ENCODE measurements around the gene RD3L.
"Not testable (repeated sequence)": the region's sequence is repeated elsewhere in the genome, so short reads cannot be mapped to it uniquely, and the experiment has no call there.

RD3L gene

DNA sequence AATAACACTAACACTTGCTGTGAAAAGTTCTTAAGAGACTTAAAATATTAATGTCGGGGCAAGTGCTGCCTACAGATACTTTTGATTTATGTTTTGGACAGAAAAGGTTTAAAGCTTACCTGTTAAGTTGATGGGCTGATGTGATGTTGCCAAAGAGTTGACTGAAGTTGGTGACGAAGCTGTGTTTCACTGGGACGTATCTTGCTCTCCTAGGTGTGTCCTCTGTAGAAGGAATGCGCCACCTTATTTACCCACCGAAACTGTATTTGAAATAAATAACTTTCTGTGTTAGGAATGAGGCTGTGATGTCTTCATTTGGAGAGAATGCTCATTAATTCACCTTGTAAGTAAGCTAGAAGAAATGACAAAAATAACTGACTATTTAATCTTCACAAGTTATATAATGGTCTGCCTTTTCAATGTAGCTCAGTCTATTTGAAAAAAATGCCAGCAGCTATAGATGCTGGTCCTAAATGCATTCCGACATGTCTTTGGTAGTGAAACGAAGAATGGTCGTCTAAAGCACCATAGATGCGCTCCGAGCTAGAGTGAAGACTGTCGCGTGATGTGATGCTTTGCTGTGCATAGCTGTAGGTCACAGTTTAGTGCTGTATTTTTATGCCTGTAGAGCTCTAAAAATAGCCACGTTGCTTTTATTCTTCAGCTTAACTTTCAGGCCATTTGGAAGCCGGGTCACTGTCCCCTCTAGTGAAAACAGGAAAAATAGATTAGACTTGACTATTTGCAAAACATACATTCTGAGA, at the start of gene RD3L:
TSS of gene RD3L (minus strand) at position 557 of the 764 bp plus-strand sequence. CDS start 834 bp downstream, outside the sequence.
- Histone ChIP-seq H3K4me1 (peaks cover 9% of the 10 kb centered on the region), H4K20me1 (no peaks in the 10 kb centered on the region), H3K27ac (no peak within 1 kb of the TSS), H3K27me3 (no peaks in the 10 kb centered on the region), H3K9ac (no peak within 1 kb of the TSS), H3K36me3 (no peaks in the 10 kb centered on the region), H3K4me2 (peak within 1 kb of the TSS; percentile 39; the same call in 1 of the 2 replicates), H3K4me3 (no peak within 1 kb of the TSS), H3K9me3 (peaks cover 5% of the 10 kb centered on the region)
- TF ChIP-seq Cebpa-rat (IDR thresholded peaks at IDR 0.05) = no peak

DNA sequence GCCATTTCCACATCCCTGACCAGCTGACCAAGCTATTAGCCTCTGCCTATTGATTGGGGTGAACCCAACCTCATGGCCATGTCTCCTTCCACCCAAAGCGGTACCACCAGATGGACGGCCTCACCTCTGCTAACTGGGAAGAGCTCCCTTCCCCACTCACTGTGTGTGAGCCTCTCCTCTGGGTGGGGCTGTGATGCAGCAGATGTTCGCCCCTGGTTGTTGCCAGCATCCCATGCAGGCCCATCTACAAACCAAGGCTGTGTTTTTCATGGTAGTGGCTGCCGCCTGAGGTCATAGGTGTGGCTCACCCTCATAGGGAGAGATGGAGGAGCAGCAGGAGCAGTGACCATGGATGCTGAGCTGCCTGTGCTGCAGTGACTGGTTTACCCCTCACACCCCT, 47.6 kb upstream of the RD3L start:
- Histone ChIP-seq H3K4me2 (no peak overlapping the region), H4K20me1 (no peaks in the 10 kb centered on the region), H3K36me3 (no peaks in the 10 kb centered on the region), H3K4me1 (no peaks in the 10 kb centered on the region), H3K27ac (no peak overlapping the region), H3K9me3 (peaks cover 23% of the 10 kb centered on the region), H3K9ac (no peak overlapping the region), H3K27me3 (no peaks in the 10 kb centered on the region), H3K4me3 (no peak overlapping the region)
- no peak for TF ChIP-seq Cebpa-rat (IDR thresholded peaks at IDR 0.05)

- Histone ChIP-seq H4K20me1 (no peaks in the 10 kb centered on the region), H3K4me1 (no peaks in the 10 kb centered on the region), H3K4me3 (no peak overlapping the region), H3K36me3 (no peaks in the 10 kb centered on the region), H3K4me2 (no peak overlapping the region), H3K9ac (no peak overlapping the region), H3K9me3 (peaks cover 33% of the 10 kb centered on the region), H3K27ac (no peak overlapping the region), H3K27me3 (no peaks in the 10 kb centered on the region)
- no peak for TF ChIP-seq Cebpa-rat (IDR thresholded peaks at IDR 0.05)
Observed at GRCh38 chr14:103989034-103989433, 46.7 kb upstream of the RD3L start.

- no peak for TF ChIP-seq Cebpa-rat (IDR thresholded peaks at IDR 0.05)
- H4K20me1 ChIP-seq = no peaks in the 10 kb centered on the region
- H3K4me2 ChIP-seq = no peak overlapping the region
- no peaks in the 10 kb centered on the region for H3K27me3 ChIP-seq
- H3K9me3 ChIP-seq = peaks cover 29% of the 10 kb centered on the region
- peaks cover 14% of the 10 kb centered on the region for H3K4me1 ChIP-seq
- no peaks in the 10 kb centered on the region for H3K36me3 ChIP-seq
- no peak overlapping the region for H3K9ac ChIP-seq
- H3K27ac ChIP-seq = no peak overlapping the region
- no peak overlapping the region for H3K4me3 ChIP-seq
Observed at GRCh38 chr14:103984196-103984595, 41.9 kb upstream of the RD3L start.

- H3K36me3 ChIP-seq, H3K27me3 ChIP-seq, H4K20me1 ChIP-seq, H3K4me3 ChIP-seq, H3K27ac ChIP-seq: not testable (repeated sequence)
- Histone ChIP-seq H3K4me1 (peaks cover 14% of the 10 kb centered on the region), H3K9ac (peak overlapping the region; percentile 23; the same call in 1 of the 2 replicates), H3K9me3 (peaks cover 23% of the 10 kb centered on the region), H3K4me2 (peak overlapping the region; percentile 65)
Observed at GRCh38 chr14:103980623-103981238, 38.4 kb upstream of the RD3L start.

DNA sequence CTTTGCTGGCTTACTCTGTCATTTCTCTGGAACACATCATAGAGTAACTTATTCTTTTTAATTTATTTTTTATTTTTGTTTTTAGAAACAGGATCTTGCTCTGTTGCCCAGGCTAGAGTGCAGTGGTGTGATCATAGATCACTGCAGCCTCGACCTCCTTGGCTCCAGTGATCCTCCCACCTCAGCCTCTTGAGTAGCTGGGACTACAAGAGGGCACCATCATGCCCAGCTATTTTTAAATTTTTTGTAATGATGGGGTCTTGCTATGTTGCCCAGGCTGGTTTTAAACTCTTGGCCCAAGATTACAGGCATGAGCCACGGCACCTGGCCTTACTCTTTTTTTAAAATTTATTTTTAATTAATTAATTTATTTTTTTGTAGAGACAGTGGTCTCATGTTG, 32.2 kb upstream of the RD3L start:
- H3K36me3 ChIP-seq = no peaks in the 10 kb centered on the region
- no peak overlapping the region for H3K9ac ChIP-seq
- no peak overlapping the region for H3K27ac ChIP-seq
- no peak for TF ChIP-seq Cebpa-rat (IDR thresholded peaks at IDR 0.05)
- H3K4me1 ChIP-seq = no peaks in the 10 kb centered on the region
- H3K27me3 ChIP-seq = no peaks in the 10 kb centered on the region
- no peak overlapping the region for H3K4me2 ChIP-seq
- no peak overlapping the region for H3K4me3 ChIP-seq
- no peaks in the 10 kb centered on the region for H3K9me3 ChIP-seq
- no peaks in the 10 kb centered on the region for H4K20me1 ChIP-seq

GRCh38 chr14:103973354-103973753, 31.0 kb upstream of the RD3L start:
- no peaks in the 10 kb centered on the region for H3K4me1 ChIP-seq
- no peak for TF ChIP-seq Cebpa-rat (IDR thresholded peaks at IDR 0.05)
- H4K20me1 ChIP-seq = no peaks in the 10 kb centered on the region
- H3K4me3 ChIP-seq = no peak overlapping the region
- no peaks in the 10 kb centered on the region for H3K9me3 ChIP-seq
- H3K27me3 ChIP-seq = no peaks in the 10 kb centered on the region
- no peak overlapping the region for H3K27ac ChIP-seq
- H3K4me2 ChIP-seq = no peak overlapping the region
- H3K36me3 ChIP-seq = no peaks in the 10 kb centered on the region
- H3K9ac ChIP-seq = no peak overlapping the region

GRCh38 chr14:103969961-103970360, 27.6 kb upstream of the RD3L start:
- no peak for TF ChIP-seq Cebpa-rat (IDR thresholded peaks at IDR 0.05)

DNA sequence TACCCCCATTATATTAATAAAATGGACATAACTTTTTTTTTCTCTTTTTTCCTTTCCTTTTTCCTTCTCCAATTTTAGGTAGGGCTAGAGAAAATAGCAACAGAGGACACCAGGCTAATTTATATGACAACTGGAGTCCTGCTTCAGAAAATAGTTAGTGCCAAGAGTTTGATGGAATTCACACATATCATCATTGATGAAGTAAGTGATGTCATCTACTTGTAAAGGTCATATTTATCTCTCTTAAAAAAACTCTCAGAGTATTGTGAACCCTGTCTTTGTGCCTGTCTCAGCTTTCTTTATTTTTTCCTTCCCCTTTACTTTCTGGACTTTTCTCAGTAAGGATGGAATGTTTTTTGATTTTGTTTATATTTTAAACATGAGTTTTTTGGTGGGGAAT, 24.3 kb upstream of the RD3L start:
- no peaks in the 10 kb centered on the region for H4K20me1 ChIP-seq
- no peaks in the 10 kb centered on the region for H3K4me1 ChIP-seq
- no peaks in the 10 kb centered on the region for H3K9me3 ChIP-seq
- no peak overlapping the region for H3K4me3 ChIP-seq
- no peak overlapping the region for H3K9ac ChIP-seq
- no peak overlapping the region for H3K4me2 ChIP-seq
- no peak for TF ChIP-seq Cebpa-rat (IDR thresholded peaks at IDR 0.05)
- H3K36me3 ChIP-seq = no peaks in the 10 kb centered on the region
- no peak overlapping the region for H3K27ac ChIP-seq
- H3K27me3 ChIP-seq = no peaks in the 10 kb centered on the region

More at GRCh38 chr14:103969961-103970360, 27.6 kb upstream of the RD3L start:
- H3K36me3 ChIP-seq = no peaks in the 10 kb centered on the region
- H3K27ac ChIP-seq = no peak overlapping the region
- H3K9me3 ChIP-seq = no peaks in the 10 kb centered on the region
- no peaks in the 10 kb centered on the region for H3K4me1 ChIP-seq
- no peaks in the 10 kb centered on the region for H3K27me3 ChIP-seq
- no peak overlapping the region for H3K4me3 ChIP-seq
- H3K9ac ChIP-seq = no peak overlapping the region
- no peaks in the 10 kb centered on the region for H4K20me1 ChIP-seq
- no peak overlapping the region for H3K4me2 ChIP-seq

GRCh38 chr14:103961928-103962578, 19.7 kb upstream of the RD3L start:
- no peaks in the 10 kb centered on the region for H3K9me3 ChIP-seq

More at GRCh38 chr14:103961928-103962578, 19.7 kb upstream of the RD3L start:
- H3K27ac ChIP-seq = no peak overlapping the region
- H3K4me1 ChIP-seq = no peaks in the 10 kb centered on the region
- TF ChIP-seq Cebpa-rat (IDR thresholded peaks at IDR 0.05) = no peak
- no peaks in the 10 kb centered on the region for H3K27me3 ChIP-seq
- H3K36me3 ChIP-seq = no peaks in the 10 kb centered on the region
- no peak overlapping the region for H3K4me2 ChIP-seq
- H3K9ac ChIP-seq = no peak overlapping the region
- H3K4me3 ChIP-seq = no peak overlapping the region
- no peaks in the 10 kb centered on the region for H4K20me1 ChIP-seq
